ENCODE results near the gene NCR2.

GRCh38 chr6:41327177-41327576 is 8.2 kb upstream of the NCR2 start:
- TF ChIP-seq ARNTL (CRISPR knock-in tag; IDR thresholded peaks at IDR 0.05; ENCODE audit: borderline replicate concordance, low read depth) = no peak
- no peak for TF ChIP-seq SNAI2 (CRISPR knock-in tag; IDR thresholded peaks at IDR 0.05)
- no peak for TF ChIP-seq TCF4 (CRISPR knock-in tag; IDR thresholded peaks at IDR 0.05; ENCODE audit: borderline replicate concordance)
- no peak for TF ChIP-seq ZNF8 (CRISPR knock-in tag; IDR thresholded peaks at IDR 0.05)
- no peak for TF ChIP-seq ZFP30 (CRISPR knock-in tag; IDR thresholded peaks at IDR 0.05)
- no peak for TF ChIP-seq POU6F1 (CRISPR knock-in tag; IDR thresholded peaks at IDR 0.05; ENCODE audit: borderline replicate concordance, low read depth)
- TF ChIP-seq CSRNP3 (CRISPR knock-in tag; IDR thresholded peaks at IDR 0.05) = no peak
- TF ChIP-seq PATZ1 (CRISPR knock-in tag; IDR thresholded peaks at IDR 0.05; ENCODE audit: borderline replicate concordance) = no peak
- TF ChIP-seq ZFP3 (CRISPR knock-in tag; IDR thresholded peaks at IDR 0.05) = no peak
- TF ChIP-seq RARB (CRISPR knock-in tag; IDR thresholded peaks at IDR 0.05) = no peak
- TF ChIP-seq CREB5 (CRISPR knock-in tag; IDR thresholded peaks at IDR 0.05; ENCODE audit: low read depth) = no peak
- no peak for TF ChIP-seq ZC3H10 (CRISPR knock-in tag; IDR thresholded peaks at IDR 0.05)
- TF ChIP-seq ZNF70 (CRISPR knock-in tag; IDR thresholded peaks at IDR 0.05) = no peak
- no peak for TF ChIP-seq PPARA (CRISPR knock-in tag; IDR thresholded peaks at IDR 0.05; ENCODE audit: borderline replicate concordance)
